Measurements from ENCODE around the gene ILK.

The ILK gene

DNA sequence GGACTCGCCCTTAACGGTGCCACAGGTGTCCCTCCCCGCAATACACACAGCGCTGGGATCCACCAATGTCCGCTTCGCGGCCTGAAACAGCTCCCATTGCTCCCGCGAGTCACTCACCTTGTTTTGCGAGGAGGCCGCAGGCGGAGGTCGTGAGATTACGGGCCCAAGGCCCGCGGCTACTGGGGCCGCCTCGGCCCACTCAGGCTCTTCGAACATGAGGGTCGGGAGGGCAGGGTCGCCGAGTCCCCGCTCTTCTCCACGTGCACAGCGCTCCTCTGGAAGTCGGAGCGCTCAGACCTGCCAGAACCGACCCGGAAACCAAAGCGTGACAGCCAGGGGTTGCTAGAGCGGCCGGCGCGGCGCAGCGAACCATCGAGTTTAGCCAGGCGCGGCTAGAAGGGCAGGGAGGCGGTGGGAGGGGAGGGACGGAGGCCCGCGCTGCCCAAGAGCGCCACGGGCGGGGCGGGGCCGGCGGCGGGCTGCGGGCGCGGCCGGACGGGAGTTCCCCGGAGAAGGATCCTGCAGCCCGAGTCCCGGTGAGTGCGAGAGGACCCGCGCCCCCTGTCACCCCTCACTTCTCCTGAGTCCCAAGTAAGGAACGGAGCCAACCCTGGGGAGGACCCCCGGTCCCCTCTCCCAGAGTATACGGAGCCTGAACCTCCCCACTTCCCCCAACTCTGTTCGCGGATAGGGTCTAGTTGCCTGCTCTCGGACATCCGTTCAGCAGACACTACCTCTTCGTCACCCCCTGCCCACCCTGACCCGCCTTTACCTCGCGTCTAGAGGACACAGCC is at the start of gene ILK, which contains the start of gene RRP8:
TSS of gene ILK (plus strand) at position 488 of the 794 bp plus-strand sequence. CDS start 498 bp downstream, outside the sequence.
TSS of gene RRP8 (minus strand) at position 330 of the 794 bp plus-strand sequence. CDS start at position 216, 114 bp downstream.
- DNase-seq (ENCODE audit: low read depth in 2 of 3, low spot score in 1 of 3), result peak; percentile 74 to 83 (median 81)

- no peak for DNase-seq (ENCODE audit: low read depth in 2 of 3, low spot score in 1 of 3)
Measured at GRCh38 chr11:6554828-6555706, 48.5 kb upstream of the ILK start.

- no peak for DNase-seq (ENCODE audit: low read depth in 2 of 3, low spot score in 1 of 3)
Measured at GRCh38 chr11:6556139-6556949, 47.2 kb upstream of the ILK start.

- no peak for DNase-seq (ENCODE audit: low read depth in 2 of 3, low spot score in 1 of 3)
Measured at GRCh38 chr11:6557063-6557462, 46.5 kb upstream of the ILK start.

GRCh38 chr11:6557761-6558674 is 45.6 kb upstream of the ILK start:
- DNase-seq (ENCODE audit: low read depth in 2 of 3, low spot score in 1 of 3), result no peak

- DNase-seq (ENCODE audit: low read depth in 2 of 3, low spot score in 1 of 3), result no peak
Measured at GRCh38 chr11:6559369-6559768, 44.2 kb upstream of the ILK start.

- no peak for DNase-seq (ENCODE audit: low read depth in 2 of 3, low spot score in 1 of 3)
Measured at GRCh38 chr11:6561288-6561687, 42.3 kb upstream of the ILK start.

- no peak for DNase-seq (ENCODE audit: low read depth in 2 of 3, low spot score in 1 of 3)
Measured at GRCh38 chr11:6563121-6563619, 40.4 kb upstream of the ILK start.

DNA sequence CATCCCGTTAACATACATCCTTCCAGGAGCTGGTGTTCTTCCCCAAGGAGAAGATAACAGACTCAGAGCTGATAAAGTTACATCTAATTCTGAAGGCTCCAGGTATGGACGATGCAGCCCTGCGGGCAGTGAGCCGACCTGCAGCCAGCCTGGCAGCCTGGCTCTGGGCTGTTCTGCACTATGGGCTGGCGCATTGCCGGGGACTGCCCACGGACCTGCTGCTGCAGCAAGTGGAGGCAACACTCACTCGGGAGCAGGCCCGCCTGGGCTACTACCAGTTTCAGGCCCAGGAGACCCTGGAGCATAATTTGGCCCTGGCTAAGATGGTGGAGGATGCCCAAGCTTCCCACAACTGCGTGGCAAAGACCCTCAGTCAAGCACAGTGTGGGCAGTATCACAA is 39.9 kb upstream of the ILK start:
- no peak for DNase-seq (ENCODE audit: low read depth in 2 of 3, low spot score in 1 of 3)

DNA sequence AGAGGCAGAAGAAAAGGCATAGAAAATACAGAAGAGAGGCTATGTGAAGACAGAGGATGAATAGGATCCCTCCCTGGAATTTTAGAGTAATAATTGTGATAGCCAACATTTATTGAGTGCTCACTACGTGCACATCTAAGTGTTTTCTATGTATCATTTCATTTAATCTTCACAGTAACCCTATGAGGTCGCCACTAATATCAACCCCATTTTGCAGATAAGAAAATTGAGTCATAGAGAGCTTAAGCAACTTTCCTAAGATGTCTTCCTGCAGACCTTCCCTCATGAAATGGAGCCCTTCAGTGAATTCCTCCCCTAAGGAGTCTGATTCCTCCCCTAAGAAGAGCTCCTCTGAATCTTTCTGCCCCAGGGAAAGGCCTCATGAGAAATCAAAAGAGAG is 38.2 kb upstream of the ILK start:
- DNase-seq (ENCODE audit: low read depth in 2 of 3, low spot score in 1 of 3), result no peak

DNA sequence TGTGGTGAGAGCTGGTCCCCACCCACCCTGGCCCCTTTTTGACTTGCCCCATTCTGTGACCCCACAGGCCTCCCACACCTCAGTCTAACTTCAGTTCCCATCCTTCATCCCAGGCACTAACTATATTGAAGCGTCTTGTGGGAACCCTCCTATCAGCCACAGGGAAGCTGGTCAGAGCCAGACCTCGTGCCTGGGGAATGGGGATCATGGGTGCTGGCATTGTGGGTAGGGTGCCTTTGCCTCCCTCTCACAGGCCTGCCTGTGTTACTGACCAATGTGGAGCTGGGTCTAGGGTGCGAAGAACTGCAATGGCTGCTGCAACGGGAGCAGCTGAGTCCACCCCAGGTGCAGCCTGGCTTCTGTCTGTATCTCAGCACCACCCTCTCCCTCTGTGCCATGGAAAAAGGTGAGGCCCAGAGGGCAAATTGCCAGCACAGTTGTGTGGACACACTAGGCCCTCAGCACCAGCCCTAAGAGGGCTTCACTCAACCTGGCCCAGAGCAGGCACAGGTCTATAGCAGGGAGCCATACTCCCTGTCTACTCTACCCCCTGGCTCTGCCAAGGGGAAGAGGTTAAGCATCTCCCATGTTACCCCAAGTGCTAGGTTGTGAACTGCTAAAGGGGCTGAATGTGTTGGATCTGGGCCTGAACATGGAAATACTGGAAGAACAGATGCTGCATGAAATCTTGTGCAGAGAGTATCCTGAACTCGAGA is 37.4 kb upstream of the ILK start:
- DNase-seq (ENCODE audit: low read depth in 2 of 3, low spot score in 1 of 3), result no peak

- no peak for DNase-seq (ENCODE audit: low read depth in 2 of 3, low spot score in 1 of 3)
Measured at GRCh38 chr11:6566704-6567370, 36.7 kb upstream of the ILK start.

DNA sequence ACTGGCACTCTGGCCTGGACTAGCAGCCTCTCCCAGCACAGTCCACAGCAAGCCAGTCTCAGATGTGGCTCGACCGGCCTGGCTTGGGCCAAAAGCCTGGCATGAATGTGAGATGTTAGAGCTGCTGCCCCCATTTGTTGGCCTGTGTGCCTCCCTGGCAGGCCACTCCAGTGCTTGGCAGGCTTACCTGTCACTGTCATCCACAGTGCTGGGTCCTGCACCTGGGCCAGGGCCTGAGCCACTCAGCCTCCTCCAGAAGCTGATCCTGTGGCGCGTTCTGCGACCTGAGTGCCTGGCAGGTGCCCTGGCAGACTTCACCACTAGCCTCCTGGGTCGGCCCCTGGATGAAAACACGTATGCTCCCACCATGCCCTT is 36.2 kb upstream of the ILK start:
- DNase-seq (ENCODE audit: low read depth in 2 of 3, low spot score in 1 of 3), result no peak

GRCh38 chr11:6568191-6568918 is 35.2 kb upstream of the ILK start:
- no peak for DNase-seq (ENCODE audit: low read depth in 2 of 3, low spot score in 1 of 3)

- no peak for DNase-seq (ENCODE audit: low read depth in 2 of 3, low spot score in 1 of 3)
Measured at GRCh38 chr11:6569706-6570105, 33.9 kb upstream of the ILK start.

DNA sequence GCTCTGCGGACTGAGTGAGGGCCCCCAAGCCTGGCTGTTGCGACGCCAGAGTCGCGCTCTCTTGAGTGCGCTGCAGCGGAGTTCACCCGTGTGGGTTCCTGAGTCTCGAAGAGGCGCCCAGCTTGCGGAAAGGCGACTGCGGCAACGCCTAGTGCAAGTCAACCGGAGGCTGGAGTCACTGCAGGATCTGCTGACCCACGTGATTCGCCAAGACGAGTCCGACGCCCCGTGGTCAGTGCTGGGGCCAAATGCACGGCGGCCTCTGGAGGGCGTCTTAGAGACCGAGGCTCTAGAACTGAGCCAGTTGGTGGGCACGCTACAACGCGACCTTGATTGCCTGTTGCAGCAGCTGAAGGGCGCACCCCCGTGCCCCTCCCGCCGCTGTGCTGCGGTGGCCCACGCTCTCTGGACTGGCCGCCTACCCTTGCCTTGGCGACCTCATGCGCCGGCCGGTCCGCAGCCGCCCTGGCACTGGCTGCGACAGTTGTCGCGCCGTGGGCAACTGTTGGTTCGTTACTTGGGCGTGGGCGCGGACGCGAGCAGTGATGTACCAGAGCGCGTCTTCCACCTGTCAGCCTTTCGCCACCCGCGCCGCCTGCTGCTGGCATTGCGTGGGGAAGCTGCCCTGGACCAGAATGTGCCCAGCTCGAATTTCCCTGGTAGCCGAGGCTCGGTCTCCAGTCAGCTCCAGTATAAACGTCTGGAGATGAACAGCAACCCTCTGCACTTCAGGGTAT is 32.7 kb upstream of the ILK start:
- DNase-seq (ENCODE audit: low read depth in 2 of 3, low spot score in 1 of 3), result no peak

- DNase-seq (ENCODE audit: low read depth in 2 of 3, low spot score in 1 of 3), result no peak
Measured at GRCh38 chr11:6571434-6572008, 32.1 kb upstream of the ILK start.

Measured in stimulated activated CD4-positive, alpha-beta T cell treated with anti-CD3 and anti-CD28 coated beads, Interleukin-12 subunit alpha, Interleukin-12 subunit beta, amount 100 ng/mL, for 48 hours (primary cell).